T-helper 1 cell treated with Interleukin-12 subunit alpha and Interleukin-12 subunit beta and Interleukin-4 antibody, amounts not matched to agents 30 μg/mL and 1 μg/mL, for 36 hours (primary cell): Measurements from ENCODE around the gene HYCC2.
A peak's percentile ranks its signal among the peaks of the same experiment; 100 is the strongest.
"Not testable (repeated sequence)": the region's sequence is repeated elsewhere in the genome, so short reads cannot be mapped to it uniquely, and the experiment has no call there.

ENCODE experiments used
- H3K27ac Mint-ChIP-seq: one replicate; pipeline ENCODE4 v1.8.0; 2021; ENCODE audit warnings: mild to moderate bottlenecking, mixed read lengths
- H3K27me3 Mint-ChIP-seq: one replicate; pipeline ENCODE4 v1.8.0; 2021; ENCODE audit warnings: low read depth, mixed read lengths
- H3K36me3 Mint-ChIP-seq: one replicate; pipeline ENCODE4 v1.8.0; 2021; ENCODE audit warnings: low read depth, mixed read lengths
- H3K4me1 Mint-ChIP-seq: one replicate; pipeline ENCODE4 v1.8.0; 2021; ENCODE audit warnings: low read depth, mixed read lengths
- H3K4me3 Mint-ChIP-seq: one replicate; pipeline ENCODE4 v1.8.0; 2021; ENCODE audit warnings: mild to moderate bottlenecking, moderate library complexity, mixed read lengths
- H3K9me3 Mint-ChIP-seq: one replicate; pipeline ENCODE4 v1.8.0; 2021; ENCODE audit warnings: mixed read lengths

The HYCC2 gene

GRCh38 chr2:201105759-201106158 is 34.3 kb upstream of the HYCC2 start:
- no peaks in the 10 kb centered on the region for H3K4me1 Mint-ChIP-seq
- no peaks in the 10 kb centered on the region for H3K9me3 Mint-ChIP-seq
- peaks cover 2% of the 10 kb centered on the region for H3K36me3 Mint-ChIP-seq
- no peak overlapping the region for H3K27ac Mint-ChIP-seq
- no peaks in the 10 kb centered on the region for H3K27me3 Mint-ChIP-seq
- H3K4me3 Mint-ChIP-seq = no peak overlapping the region

- H3K9me3 Mint-ChIP-seq = no peaks in the 10 kb centered on the region
- H3K4me1 Mint-ChIP-seq = no peaks in the 10 kb centered on the region
- H3K27me3 Mint-ChIP-seq = no peaks in the 10 kb centered on the region
- no peaks in the 10 kb centered on the region for H3K36me3 Mint-ChIP-seq
- no peak overlapping the region for H3K4me3 Mint-ChIP-seq
- no peak overlapping the region for H3K27ac Mint-ChIP-seq
Observed at GRCh38 chr2:201100497-201100896, 29.0 kb upstream of the HYCC2 start.

- H3K4me3 Mint-ChIP-seq = no peak overlapping the region
- H3K9me3 Mint-ChIP-seq = no peaks in the 10 kb centered on the region
- no peak overlapping the region for H3K27ac Mint-ChIP-seq
- H3K36me3 Mint-ChIP-seq = peaks cover 7% of the 10 kb centered on the region
- no peaks in the 10 kb centered on the region for H3K27me3 Mint-ChIP-seq
- H3K4me1 Mint-ChIP-seq = peaks cover 3% of the 10 kb centered on the region
Observed at GRCh38 chr2:201093573-201093972, 22.1 kb upstream of the HYCC2 start.

GRCh38 chr2:201090574-201090973 is 19.1 kb upstream of the HYCC2 start:
- no peak overlapping the region for H3K27ac Mint-ChIP-seq
- no peaks in the 10 kb centered on the region for H3K27me3 Mint-ChIP-seq

GRCh38 chr2:201084863-201085262 is 13.4 kb upstream of the HYCC2 start:
- Mint-ChIP-seq H3K27me3 (no peaks in the 10 kb centered on the region), H3K36me3 (peaks cover 15% of the 10 kb centered on the region), H3K4me1 (no peaks in the 10 kb centered on the region), H3K4me3 (no peak overlapping the region), H3K9me3 (no peaks in the 10 kb centered on the region), H3K27ac (no peak overlapping the region)

More at GRCh38 chr2:201090574-201090973, 19.1 kb upstream of the HYCC2 start:
- H3K4me1 Mint-ChIP-seq = peaks cover 3% of the 10 kb centered on the region
- peaks cover 15% of the 10 kb centered on the region for H3K36me3 Mint-ChIP-seq
- no peak overlapping the region for H3K4me3 Mint-ChIP-seq
- no peaks in the 10 kb centered on the region for H3K9me3 Mint-ChIP-seq

- Mint-ChIP-seq H3K4me3 (no peak overlapping the region), H3K27ac (no peak overlapping the region), H3K9me3 (no peaks in the 10 kb centered on the region), H3K4me1 (peaks cover 23% of the 10 kb centered on the region), H3K27me3 (no peaks in the 10 kb centered on the region), H3K36me3 (peaks cover 4% of the 10 kb centered on the region)
Observed at GRCh38 chr2:201074996-201075395, 3.5 kb upstream of the HYCC2 start.

- Mint-ChIP-seq H3K9me3 (no peaks in the 10 kb centered on the region), H3K4me3 (peak overlapping the region; percentile 80), H3K27ac (peak overlapping the region; percentile 78), H3K27me3 (no peaks in the 10 kb centered on the region), H3K36me3 (peaks cover 3% of the 10 kb centered on the region), H3K4me1 (peaks cover 36% of the 10 kb centered on the region)
Observed at GRCh38 chr2:201073071-201073470, 1.6 kb upstream of the HYCC2 start.

- no peaks in the 10 kb centered on the region for H3K9me3 Mint-ChIP-seq
- H3K4me3 Mint-ChIP-seq = peak overlapping the region; percentile 94
- peaks cover 36% of the 10 kb centered on the region for H3K4me1 Mint-ChIP-seq
- no peaks in the 10 kb centered on the region for H3K27me3 Mint-ChIP-seq
- peaks cover 3% of the 10 kb centered on the region for H3K36me3 Mint-ChIP-seq
- H3K27ac Mint-ChIP-seq = peak overlapping the region; percentile 90
Observed at GRCh38 chr2:201072201-201072530, 695 bp upstream of the HYCC2 start.

- H3K27me3 Mint-ChIP-seq = no peaks in the 10 kb centered on the region
- H3K4me1 Mint-ChIP-seq = peaks cover 41% of the 10 kb centered on the region
- peak overlapping the region; percentile 94 for H3K4me3 Mint-ChIP-seq
- H3K9me3 Mint-ChIP-seq = no peaks in the 10 kb centered on the region
- H3K36me3 Mint-ChIP-seq = peaks cover 3% of the 10 kb centered on the region
- peak overlapping the region; percentile 90 for H3K27ac Mint-ChIP-seq
Observed at GRCh38 chr2:201070948-201071478, 458 bp downstream of the HYCC2 start.

- H3K36me3 Mint-ChIP-seq = peaks cover 15% of the 10 kb centered on the region
- H3K27ac Mint-ChIP-seq = no peak overlapping the region
- H3K9me3 Mint-ChIP-seq = no peaks in the 10 kb centered on the region
- H3K27me3 Mint-ChIP-seq = no peaks in the 10 kb centered on the region
- H3K4me3 Mint-ChIP-seq = no peak overlapping the region
- H3K4me1 Mint-ChIP-seq = peaks cover 44% of the 10 kb centered on the region
Observed at GRCh38 chr2:201064797-201065329, 6.6 kb downstream of the HYCC2 start.

- not testable (repeated sequence) for H3K9me3 Mint-ChIP-seq, H3K4me3 Mint-ChIP-seq, H3K27me3 Mint-ChIP-seq
- Mint-ChIP-seq H3K27ac (peak overlapping the region; percentile 82), H3K36me3 (peaks cover 21% of the 10 kb centered on the region), H3K4me1 (peaks cover 36% of the 10 kb centered on the region)
Observed at GRCh38 chr2:201063516-201063915, 8.0 kb downstream of the HYCC2 start.

GRCh38 chr2:201059961-201060755 is 11.3 kb downstream of the HYCC2 start:
- H3K27me3 Mint-ChIP-seq = no peaks in the 10 kb centered on the region
- H3K4me1 Mint-ChIP-seq = peaks cover 24% of the 10 kb centered on the region
- H3K9me3 Mint-ChIP-seq = no peaks in the 10 kb centered on the region
- H3K4me3 Mint-ChIP-seq = no peak overlapping the region
- H3K27ac Mint-ChIP-seq = no peak overlapping the region
- H3K36me3 Mint-ChIP-seq = peaks cover 24% of the 10 kb centered on the region

GRCh38 chr2:201058914-201059313 is 12.6 kb downstream of the HYCC2 start:
- Mint-ChIP-seq H3K36me3 (peaks cover 24% of the 10 kb centered on the region), H3K27ac (no peak overlapping the region), H3K9me3 (no peaks in the 10 kb centered on the region), H3K27me3 (no peaks in the 10 kb centered on the region), H3K4me1 (peaks cover 21% of the 10 kb centered on the region), H3K4me3 (no peak overlapping the region)

- H3K36me3 Mint-ChIP-seq = peaks cover 19% of the 10 kb centered on the region
- peak overlapping the region; percentile 1 for H3K27ac Mint-ChIP-seq
- peaks cover 11% of the 10 kb centered on the region for H3K4me1 Mint-ChIP-seq
- H3K9me3 Mint-ChIP-seq = no peaks in the 10 kb centered on the region
- H3K27me3 Mint-ChIP-seq = no peaks in the 10 kb centered on the region
- no peak overlapping the region for H3K4me3 Mint-ChIP-seq
Observed at GRCh38 chr2:201057715-201058248, 13.7 kb downstream of the HYCC2 start.

GRCh38 chr2:201057087-201057521 is 14.4 kb downstream of the HYCC2 start:
- no peak overlapping the region for H3K4me3 Mint-ChIP-seq
- no peak overlapping the region for H3K27ac Mint-ChIP-seq
- peaks cover 16% of the 10 kb centered on the region for H3K4me1 Mint-ChIP-seq
- peaks cover 24% of the 10 kb centered on the region for H3K36me3 Mint-ChIP-seq
- H3K27me3 Mint-ChIP-seq = no peaks in the 10 kb centered on the region
- H3K9me3 Mint-ChIP-seq = no peaks in the 10 kb centered on the region
